Measurements from ENCODE around the gene MAML1. TPM values are rescaled to one million over a fixed set of nuclear protein-coding genes. Genes with fewer than 3 reads are reported as not detected.
"Not testable (repeated sequence)": the region's sequence is repeated elsewhere in the genome, so short reads cannot be mapped to it uniquely, and the experiment has no call there.

MAML1 gene
- total RNA-seq, 1 experiment from 2014 or later, result 18.1 TPM

GRCh38 chr5:179768326-179769085 is 35.9 kb downstream of the MAML1 start:
- no peak for DNase-seq (ENCODE audit: low spot score)

- DNase-seq (ENCODE audit: low spot score), result no peak
Observed at GRCh38 chr5:179769271-179769670, 36.6 kb downstream of the MAML1 start.

- no peak for DNase-seq (ENCODE audit: low spot score)
Observed at GRCh38 chr5:179769796-179770195, 37.2 kb downstream of the MAML1 start.

GRCh38 chr5:179771311-179771895 is 38.8 kb downstream of the MAML1 start:
- no peak for DNase-seq (ENCODE audit: low spot score)

GRCh38 chr5:179772351-179772750 is 39.7 kb downstream of the MAML1 start:
- DNase-seq (ENCODE audit: low spot score), result no peak

- no peak for DNase-seq (ENCODE audit: low spot score)
Observed at GRCh38 chr5:179773686-179774040, 41.0 kb downstream of the MAML1 start.

GRCh38 chr5:179774442-179774841 is 41.8 kb downstream of the MAML1 start:
- DNase-seq (ENCODE audit: low spot score), result no peak

- DNase-seq (ENCODE audit: low spot score), result no peak
Observed at GRCh38 chr5:179776411-179776938, 43.9 kb downstream of the MAML1 start.

- no peak for DNase-seq (ENCODE audit: low spot score)
Observed at GRCh38 chr5:179777456-179777855, 44.8 kb downstream of the MAML1 start.

- DNase-seq (ENCODE audit: low spot score), result no peak
Observed at GRCh38 chr5:179777909-179778308, 45.3 kb downstream of the MAML1 start.

- DNase-seq (ENCODE audit: low spot score), result no peak
Observed at GRCh38 chr5:179778591-179778990, 46.0 kb downstream of the MAML1 start.

- DNase-seq (ENCODE audit: low spot score), result no peak
Observed at GRCh38 chr5:179779826-179780225, 47.2 kb downstream of the MAML1 start.

GRCh38 chr5:179780362-179780761 is 47.7 kb downstream of the MAML1 start:
- no peak for DNase-seq (ENCODE audit: low spot score)

GRCh38 chr5:179781846-179782245 is 49.2 kb downstream of the MAML1 start:
- DNase-seq (ENCODE audit: low spot score), result no peak

- no peak for DNase-seq (ENCODE audit: low spot score)
Observed at GRCh38 chr5:179783128-179783527, 50.5 kb downstream of the MAML1 start.

- no peak for DNase-seq (ENCODE audit: low spot score)
Observed at GRCh38 chr5:179786861-179787260, 54.2 kb downstream of the MAML1 start.

- no peak for DNase-seq (ENCODE audit: low spot score)
Observed at GRCh38 chr5:179788193-179788854, 55.7 kb downstream of the MAML1 start.

GRCh38 chr5:179789278-179789677 is 56.7 kb downstream of the MAML1 start:
- DNase-seq (ENCODE audit: low spot score), result not testable (repeated sequence)

- DNase-seq (ENCODE audit: low spot score), result no peak
Observed at GRCh38 chr5:179791881-179792611, 59.4 kb downstream of the MAML1 start.

- DNase-seq (ENCODE audit: low spot score), result no peak
Observed at GRCh38 chr5:179792612-179793467, 60.2 kb downstream of the MAML1 start.

- peak; percentile 96 for DNase-seq (ENCODE audit: low spot score)
Observed at GRCh38 chr5:179793468-179794139, 61.0 kb downstream of the MAML1 start, which contains the start of gene LTC4S. Gene LTC4S, plus strand, starts transcription at chr5:179793986. Its CDS starts 95 bp downstream, at chr5:179794081.

Measured in A172 (cell line).